ENCODE data around the gene GP2.

GP2 gene

GRCh38 chr16:20327444-20328041 is at the start of gene GP2:
GP2 (minus strand) TSS chr16:20327513; CDS start chr16:20326431, 1,082 bp downstream.
- DNase-seq: no peak

DNA sequence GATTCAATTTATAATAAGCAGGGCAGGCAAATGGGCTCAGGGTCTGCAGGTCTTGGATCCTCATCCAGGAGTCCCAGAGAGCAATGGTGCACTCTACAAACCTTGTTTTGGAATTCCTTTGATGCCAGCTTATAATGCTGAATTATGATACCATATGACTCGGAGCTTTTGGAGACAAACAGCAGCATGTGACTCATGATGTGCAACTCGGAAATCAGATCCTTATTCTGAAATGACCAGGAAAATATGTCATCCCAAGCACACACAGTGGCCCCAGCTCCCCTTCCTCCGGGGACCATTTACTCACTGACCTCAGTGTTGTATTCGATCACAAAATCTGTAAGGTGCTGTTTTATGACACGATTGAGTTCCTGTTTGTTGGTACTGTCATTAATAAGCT is 45.4 kb upstream of the GP2 start:
- no peak for DNase-seq

DNA sequence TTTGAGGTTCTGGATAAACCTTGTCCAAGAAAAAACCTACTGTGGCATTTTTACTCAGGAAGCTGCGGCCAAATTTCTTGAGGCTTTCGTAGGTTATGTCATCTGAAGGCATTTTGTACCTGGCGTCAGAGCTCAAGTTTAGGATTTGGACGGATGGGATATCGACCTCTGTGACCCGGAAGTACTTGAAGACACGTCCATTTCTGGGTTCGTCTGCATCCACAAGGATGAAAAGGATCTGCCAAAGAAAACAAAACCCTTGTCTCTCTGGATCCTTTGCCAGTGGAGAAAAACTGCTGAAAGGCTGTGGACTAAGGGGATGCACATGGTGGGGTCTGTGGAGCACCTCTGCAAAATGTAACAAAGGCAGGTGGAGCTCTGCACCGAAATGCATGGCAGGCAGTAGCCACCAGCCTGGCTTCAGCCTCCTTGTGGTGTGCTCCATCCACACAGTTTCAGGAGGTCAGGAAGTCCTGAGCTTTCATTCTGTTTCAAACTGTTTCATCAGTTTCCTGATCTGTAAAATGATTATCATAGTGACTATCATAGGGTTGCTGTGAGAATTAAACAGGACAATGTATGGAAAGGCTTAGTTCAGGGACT is 42.2 kb upstream of the GP2 start:
- no peak for DNase-seq

GRCh38 chr16:20364051-20364450 is 36.7 kb upstream of the GP2 start:
- no peak for DNase-seq

DNA sequence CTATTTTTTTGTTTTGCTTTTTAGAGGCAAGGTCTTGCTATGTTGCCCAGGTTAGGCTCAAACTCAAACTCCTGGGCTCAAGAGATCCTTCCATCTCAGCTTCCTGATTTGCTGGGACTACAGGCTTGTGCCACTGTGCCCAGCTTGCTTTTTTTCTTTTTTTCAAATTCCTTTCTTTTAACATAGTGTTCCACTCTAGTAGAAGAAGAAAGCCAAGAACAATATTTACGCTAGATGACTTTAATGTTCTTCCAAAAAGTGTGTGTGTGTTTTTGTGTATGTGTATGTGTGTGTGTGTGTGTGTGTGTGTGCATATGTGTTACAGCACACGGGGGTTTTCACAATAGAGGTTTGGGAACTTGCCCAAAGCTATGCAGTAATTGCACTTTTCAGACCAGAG is 35.9 kb upstream of the GP2 start:
- no peak for DNase-seq

DNA sequence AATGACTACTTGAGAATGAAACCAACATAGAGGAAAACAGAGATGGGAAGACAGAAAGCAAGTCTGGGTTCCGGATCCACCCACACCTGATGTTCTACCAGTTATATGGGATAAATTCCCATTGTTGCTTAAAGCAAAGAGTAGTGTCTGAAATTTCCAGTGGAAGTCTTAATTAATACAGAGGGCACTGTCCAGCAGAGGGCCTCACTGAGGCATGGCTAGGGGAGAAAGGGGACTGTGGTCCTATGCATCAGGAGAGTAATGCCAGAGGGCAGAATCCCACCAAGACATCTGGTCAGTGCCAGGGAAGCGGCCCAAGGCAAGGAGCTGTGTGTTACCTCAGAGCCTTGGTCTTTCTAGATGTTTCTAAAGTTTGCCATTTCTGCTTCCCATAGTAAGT is 32.7 kb upstream of the GP2 start:
- no peak for DNase-seq

GRCh38 chr16:20355114-20355782 is 27.9 kb upstream of the GP2 start:
- no peak for DNase-seq

DNA sequence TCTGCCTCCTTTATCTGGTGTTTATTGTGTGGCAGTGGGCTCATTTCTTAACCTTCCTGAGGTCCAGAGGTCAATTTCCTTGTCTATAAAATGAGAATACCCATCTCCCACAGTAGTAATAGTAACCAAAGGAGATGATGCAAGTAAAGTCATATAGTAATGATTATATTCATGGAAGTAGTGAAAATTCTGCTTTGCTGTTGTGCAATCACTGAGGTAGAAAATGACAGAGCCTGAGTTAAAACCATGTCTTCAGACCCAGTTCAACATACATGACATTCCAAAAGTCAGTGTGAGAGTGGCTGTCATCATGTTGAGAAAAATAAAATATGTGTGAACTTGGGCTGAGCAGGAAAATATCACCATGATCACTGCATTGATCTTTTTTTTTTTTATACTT is 26.1 kb upstream of the GP2 start:
- DNase-seq: no peak

- DNase-seq: no peak
These were observed 25.3 kb upstream of the GP2 start, which contains the start of gene UMOD for GRCh38 chr16:20352615-20353014. UMOD (minus strand) TSS chr16:20352715; CDS start chr16:20350737, 1,978 bp downstream.

- no peak for DNase-seq
These were observed 22.3 kb upstream of the GP2 start for GRCh38 chr16:20349615-20350014.

DNA sequence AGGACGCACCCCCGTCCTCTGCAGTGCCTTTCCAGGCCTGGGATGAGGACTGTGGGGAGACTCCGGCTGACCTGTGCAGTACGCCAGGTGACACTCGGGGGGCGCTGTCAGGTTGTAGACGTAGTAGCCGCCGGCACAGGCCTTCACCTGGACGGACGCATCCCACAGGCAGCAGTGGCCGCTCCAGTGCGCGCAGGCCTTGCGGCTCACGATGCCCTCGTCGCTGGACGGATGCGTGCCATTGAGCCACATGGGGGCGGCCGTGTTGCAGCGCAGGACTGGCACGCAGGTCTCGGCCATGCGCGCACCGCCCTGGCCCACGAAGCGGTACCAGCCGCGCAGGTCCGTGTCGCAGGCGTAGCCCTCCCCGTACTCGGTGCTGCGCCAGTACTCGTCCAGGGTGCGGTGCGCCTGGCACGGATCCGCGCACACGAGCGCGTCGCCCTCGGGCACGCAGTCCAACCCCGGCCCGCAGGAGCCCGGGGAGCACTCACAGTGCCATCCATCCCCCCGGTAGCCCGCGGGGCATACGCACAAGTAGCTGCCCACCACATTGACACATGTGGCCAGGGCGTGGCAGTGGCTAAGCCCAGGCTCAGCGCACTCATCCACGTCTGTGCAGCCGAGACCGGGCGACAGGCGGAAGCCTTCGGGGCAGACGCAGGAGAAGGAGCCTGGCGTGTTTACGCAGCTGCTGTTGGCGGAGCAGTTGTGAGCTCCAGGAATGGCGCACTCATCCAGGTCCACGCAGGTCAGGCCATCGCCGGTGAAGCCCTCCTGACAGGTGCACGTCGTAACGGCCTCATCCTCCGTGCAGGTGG is 21.3 kb upstream of the GP2 start:
- DNase-seq: no peak

DNA sequence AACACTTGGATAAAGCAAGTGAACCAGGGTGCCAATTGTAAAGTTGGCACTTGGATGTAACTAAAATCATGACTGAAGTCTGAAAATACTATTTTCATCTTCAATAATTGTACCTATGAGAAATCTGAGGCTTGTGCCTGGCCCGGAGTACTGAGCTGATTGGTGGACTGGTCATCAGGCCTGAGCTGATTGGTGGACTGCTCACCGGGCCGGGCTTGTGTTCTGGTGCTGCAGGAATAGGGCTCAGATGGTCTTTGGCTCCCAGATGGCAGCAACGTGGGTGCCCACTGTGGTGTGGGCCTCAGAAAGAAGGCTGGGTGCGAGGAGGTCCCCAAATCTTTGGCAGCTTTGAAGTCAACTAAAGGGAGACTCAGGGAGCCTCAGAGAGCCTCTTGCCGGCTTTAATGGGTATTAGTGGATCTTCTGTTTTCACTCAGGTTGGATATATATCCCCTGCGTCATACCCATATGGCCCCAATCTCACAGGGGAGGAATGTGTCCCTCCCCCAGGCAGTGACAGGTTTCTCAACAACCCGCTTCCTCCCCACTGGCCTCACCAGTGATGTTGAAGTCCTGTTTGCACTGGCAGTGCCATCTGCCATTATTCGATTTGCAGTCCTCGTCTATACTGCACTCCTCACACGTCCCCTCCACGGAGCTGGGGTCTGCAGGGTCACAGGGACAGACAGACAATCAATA is 20.5 kb upstream of the GP2 start:
- DNase-seq: no peak

DNA sequence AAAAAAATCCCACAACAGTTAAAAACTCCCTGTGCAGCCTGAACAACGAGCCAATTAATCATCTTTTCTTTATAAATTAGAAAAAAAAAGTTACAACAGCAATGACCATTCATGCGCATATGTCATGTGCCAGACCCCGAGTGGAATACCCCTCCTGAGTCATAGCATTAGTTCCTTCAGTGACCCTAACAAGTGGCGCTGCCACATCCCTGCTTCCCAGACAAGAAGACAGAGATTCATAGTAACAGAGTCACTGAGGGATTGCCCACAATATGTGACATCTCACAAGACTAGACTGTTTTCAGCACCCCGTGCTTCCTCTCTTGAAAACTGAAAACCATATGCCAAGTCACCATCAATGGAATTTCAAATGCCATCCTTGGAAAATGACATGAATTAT is 17.3 kb upstream of the GP2 start:
- no peak for DNase-seq

DNA sequence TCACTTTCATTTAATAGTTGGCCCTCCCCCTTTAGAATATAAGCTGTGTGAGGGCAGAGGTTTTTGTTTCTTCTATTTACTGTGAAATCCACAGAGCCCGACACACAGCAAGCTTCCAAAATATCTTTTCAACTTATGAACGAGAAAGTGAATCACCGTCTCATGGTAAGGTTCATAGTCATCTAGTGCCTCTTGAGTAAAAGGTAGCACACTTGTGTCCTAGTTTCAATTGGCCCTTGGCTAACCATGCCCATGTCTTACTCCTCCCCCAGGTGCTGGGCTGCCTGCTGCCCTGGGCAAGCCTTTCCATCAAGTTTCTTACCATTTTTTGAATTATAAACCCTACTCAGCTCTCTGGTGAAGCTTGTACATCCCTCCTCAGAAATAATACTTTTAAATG is 12.4 kb upstream of the GP2 start:
- DNase-seq: no peak

- DNase-seq: no peak
These were observed 9.6 kb upstream of the GP2 start for GRCh38 chr16:20336955-20337354.

DNA sequence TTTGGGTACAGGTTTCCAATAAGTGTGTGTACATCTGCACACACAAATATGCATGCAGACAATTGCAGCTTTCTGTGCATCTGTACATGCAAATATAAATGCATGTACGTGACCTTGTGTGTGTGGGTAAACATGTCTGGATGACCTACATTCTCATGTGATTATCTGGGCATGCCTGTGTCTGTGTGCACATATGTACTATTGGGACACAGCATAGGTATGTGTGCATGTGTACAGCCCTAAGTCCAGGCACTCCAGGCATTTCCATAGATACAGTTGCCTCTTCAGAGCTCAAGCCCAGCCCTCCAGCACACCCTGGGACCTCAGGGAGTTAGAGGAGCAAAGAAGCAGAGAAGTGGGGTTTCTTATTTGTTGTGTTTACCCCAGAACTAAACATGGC is 7.1 kb upstream of the GP2 start:
- no peak for DNase-seq

DNA sequence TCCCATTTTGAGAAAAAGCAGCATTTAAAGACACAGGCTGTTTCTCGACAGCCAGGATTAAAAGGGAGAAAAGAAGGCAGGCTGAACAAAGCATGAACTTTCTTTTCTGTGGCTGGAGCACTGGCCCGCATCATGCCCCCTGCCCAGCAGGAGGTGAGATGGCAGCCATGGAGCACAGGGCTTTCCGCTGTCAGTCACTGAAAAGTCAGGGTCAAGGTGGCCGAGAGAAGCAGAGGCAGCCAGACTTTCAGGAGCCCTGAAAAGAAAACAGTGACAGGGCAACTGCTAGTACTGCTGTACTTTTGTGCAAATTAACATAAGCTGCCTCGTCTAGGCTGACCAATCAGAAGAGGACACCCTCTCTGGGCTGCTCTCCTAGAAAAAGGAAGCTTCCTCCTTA is 5.8 kb upstream of the GP2 start:
- DNase-seq: no peak

DNA sequence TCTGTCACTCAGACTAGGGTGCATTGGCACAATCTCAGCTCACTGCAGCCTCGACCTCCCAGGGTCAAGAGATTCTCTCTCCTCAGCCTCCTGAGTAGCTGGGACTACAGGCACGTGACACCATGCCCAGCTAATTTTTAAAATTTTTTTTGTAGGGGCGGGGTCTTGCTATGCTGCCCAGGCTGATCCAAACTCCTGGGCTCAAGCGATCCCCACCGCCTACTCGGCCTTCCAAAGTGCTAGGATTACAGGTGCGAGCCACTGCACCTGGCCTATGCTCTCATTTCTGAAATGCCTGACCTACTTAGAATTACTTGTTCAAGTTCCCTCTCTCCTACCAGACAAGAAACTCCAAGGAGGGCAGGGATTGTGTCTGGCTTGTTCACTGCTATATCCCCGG is 5.1 kb upstream of the GP2 start:
- no peak for DNase-seq

DNA sequence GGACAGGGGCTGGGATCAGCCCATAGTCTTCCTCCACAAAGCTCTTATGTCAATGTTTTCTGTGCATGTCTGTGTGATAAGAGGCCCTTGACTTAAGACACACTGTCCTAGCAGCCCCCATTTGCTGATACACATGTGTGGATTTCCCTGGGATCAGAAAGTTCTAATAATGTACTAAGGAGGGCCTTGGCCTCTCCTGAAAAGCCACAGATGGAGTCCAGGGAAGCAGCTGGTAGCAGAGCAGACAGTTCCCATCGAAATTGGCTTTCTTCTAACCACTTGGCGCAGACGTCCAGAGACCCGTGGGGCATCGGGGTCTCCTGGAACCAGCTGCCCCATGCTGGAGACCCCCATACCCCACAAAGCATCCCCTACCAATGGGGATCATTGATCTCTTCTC is 4.3 kb upstream of the GP2 start:
- no peak for DNase-seq

DNA sequence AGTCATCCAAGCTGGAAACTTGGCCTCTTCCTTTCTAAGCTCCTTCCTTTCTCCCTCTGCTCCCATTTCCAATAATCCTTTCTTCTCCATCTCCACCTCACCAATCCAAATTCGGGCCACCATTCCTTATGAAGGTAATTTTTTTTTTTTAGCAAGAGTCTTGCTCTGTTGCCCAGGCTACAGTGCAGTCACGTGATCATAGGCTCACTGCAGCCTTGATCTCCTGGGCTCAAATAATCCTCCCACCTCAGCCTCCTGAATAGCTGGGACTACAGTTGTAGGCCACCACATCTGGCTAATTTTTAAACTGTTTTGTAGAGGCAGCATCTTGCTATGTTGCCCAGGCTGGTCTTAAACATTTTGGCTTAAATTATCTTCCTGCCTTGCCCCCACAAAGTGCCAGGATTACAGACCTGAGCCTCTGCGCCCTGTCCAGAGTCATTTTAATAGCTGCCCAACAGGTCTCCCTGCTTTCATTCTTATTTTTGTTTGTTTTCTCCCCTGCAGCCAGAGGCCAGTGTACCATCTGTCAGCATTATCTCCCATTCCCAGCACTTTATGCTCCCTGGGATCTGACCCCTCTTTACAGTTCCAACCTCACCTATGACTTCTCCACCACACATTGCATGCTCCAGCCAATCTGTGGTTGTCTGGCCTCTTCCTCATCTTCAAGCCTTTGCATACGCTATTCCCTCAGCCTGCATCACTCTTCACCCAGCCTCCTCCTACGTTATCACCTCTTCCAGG is 2.3 kb upstream of the GP2 start:
- no peak for DNase-seq

DNA sequence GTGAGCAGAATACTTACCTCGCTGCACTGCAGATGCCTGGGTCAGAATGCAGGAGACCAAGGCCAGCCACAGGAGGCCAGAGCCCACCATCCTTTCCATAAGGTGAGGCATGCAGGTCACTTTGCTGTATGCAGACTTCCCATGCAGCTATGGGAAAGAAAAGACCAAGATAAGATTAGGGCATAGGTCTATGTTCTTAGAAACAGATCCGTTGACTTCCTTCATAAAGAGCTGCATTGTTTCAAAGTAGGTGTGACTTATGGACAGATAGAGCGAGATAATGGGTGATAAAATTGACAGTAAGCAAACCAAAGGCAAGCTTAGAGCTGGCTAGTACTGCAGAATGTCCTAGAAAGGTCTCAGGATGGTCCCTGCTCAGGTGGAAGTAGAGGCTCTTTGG is 992 bp downstream of the GP2 start:
- DNase-seq: no peak

GRCh38 chr16:20325005-20325404 is 2.3 kb downstream of the GP2 start:
- no peak for DNase-seq
